Measurements from ENCODE around the gene MAT2B. TPM values are rescaled to one million over a fixed set of nuclear protein-coding genes. Genes with fewer than 3 reads are reported as not detected.
A peak's percentile ranks its signal among the peaks of the same experiment; 100 is the strongest.
"Not testable (repeated sequence)": the region's sequence is repeated elsewhere in the genome, so short reads cannot be mapped to it uniquely, and the experiment has no call there.

The MAT2B gene
- polyA plus RNA-seq, 6 donors from 2014 or later, result 282 to 501 (median 341) TPM

DNA sequence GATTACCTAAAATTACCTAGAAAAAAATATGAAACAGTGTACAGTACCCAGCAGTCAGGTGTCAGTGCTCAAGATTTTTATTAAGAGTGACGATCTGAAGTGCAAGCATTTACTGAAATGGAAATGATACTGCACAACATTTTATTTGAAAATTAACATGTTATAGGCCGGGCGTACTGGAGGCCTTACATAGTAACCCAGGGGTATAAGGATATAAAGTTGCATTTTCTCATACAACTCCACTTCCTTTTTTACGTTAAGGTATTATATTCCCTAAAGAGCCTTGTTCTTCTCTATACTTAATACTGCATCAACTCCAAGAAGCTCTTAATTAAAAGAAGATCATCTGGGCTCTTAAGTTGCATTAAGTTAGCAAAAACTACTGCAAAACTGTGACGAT lies 3.3 kb downstream of the MAT2B start:
- H3K4me1 Mint-ChIP-seq, result peaks cover 39 to 61% (median 59%) of the 10 kb centered on the region in 3 donors
- ATAC-seq (ENCODE audit: low read depth in 2 of 2), result no peak

DNA sequence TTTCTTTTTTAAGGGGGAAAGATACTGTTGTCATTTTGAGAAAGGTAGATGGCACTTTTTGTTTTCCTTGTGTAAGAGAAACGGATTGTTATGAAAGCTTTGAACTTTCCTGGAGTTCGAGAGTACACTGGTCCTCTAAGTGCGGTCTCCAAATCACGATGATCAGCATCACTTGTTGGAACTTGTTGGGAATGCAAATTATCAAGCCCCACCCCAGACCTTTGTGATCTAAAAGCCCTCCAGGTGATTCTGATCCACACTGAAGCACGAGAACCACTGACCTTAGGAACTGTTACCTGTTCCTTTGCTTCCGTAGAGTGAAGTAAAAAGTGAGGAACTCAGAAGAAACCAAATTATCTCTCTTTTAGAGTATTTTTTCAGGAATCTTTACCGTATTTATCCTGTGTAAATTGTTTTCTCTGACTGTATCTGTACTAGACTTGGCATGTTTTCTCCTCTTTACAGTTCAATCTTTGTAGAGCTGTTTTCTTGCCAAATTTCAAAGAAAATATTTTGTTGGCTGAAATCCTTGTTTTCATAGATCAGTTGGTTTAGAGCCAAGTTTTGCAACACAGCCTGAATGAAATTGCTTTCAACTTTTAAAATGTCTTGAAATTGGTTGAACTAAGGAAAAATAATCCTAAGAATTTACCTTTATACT lies 4.0 kb downstream of the MAT2B start:
- no peaks in the 10 kb centered on the region for H3K27me3 Mint-ChIP-seq
- no peaks in the 10 kb centered on the region for H3K36me3 Mint-ChIP-seq
- peaks cover 32 to 59% (median 55%) of the 10 kb centered on the region in 3 donors for H3K4me1 Mint-ChIP-seq
- peak overlapping the region; percentile 90 to 97 (median 94) for H3K27ac Mint-ChIP-seq
- no peak for ATAC-seq (ENCODE audit: low read depth in 2 of 2)
- H3K9me3 Mint-ChIP-seq, result no peaks in the 10 kb centered on the region
- H3K4me3 Mint-ChIP-seq, result peak overlapping the region; percentile 69 to 99 (median 86)
- DNase-seq, result no peak

More for the DNA sequence above, 3.3 kb downstream of the MAT2B start:
- H3K27me3 Mint-ChIP-seq, result no peaks in the 10 kb centered on the region
- H3K4me3 Mint-ChIP-seq, result peak overlapping the region; percentile 69 to 99 (median 86)
- H3K36me3 Mint-ChIP-seq, result no peaks in the 10 kb centered on the region
- no peak for DNase-seq
- no peaks in the 10 kb centered on the region for H3K9me3 Mint-ChIP-seq
- peak overlapping the region; percentile 90 to 97 (median 94) for H3K27ac Mint-ChIP-seq

DNA sequence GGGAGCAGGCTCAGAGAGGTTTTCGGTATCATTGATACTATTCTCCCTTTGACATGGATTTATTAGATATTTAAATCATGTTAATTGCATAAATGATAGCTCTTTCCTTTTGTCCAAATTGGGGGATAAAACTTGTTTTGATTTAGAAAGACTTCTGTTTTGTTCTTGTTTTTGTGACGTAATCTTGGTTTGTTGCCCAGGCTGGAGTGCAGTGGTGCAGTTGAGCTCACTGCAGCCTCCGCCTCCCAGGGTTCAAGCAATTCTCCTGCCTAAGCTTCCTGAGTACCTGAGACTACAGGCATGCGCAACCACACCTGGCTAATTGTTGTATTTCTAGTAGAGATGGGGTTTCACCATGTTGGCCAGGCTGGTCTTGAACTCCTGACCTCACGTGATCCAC lies 7.1 kb downstream of the MAT2B start:
- H3K4me3 Mint-ChIP-seq, result peak overlapping the region in 4 of 8 donors; percentile 26 to 84 (median 60)
- no peaks in the 10 kb centered on the region for H3K9me3 Mint-ChIP-seq
- ATAC-seq (ENCODE audit: low read depth in 2 of 2) (no peak), DNase-seq (no peak)
- peaks cover 16 to 51% (median 43%) of the 10 kb centered on the region in 3 donors for H3K4me1 Mint-ChIP-seq
- H3K27ac Mint-ChIP-seq, result peak overlapping the region in 4 of 6 donors; percentile 36 to 78 (median 58)
- H3K27me3 Mint-ChIP-seq, result no peaks in the 10 kb centered on the region
- peaks cover 0 to 2% of the 10 kb centered on the region in 2 donors for H3K36me3 Mint-ChIP-seq

DNA sequence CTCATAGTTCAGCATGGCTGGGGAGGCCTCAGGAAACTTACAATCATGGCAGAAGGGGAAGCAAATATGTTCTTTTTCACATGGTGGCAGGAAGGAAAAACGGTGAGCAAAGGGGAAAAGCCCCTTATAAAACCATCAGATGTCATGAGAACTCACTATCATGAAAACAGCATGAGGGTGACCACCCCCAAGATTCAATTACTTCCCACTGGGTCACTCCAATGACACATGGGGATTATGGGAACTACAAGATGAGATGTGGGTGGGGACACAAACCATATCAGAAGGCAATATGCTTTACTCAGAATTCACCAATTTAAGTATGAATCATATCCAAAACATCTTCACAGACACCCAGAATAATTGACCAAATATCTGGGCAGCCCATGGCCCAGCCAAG lies 19.7 kb downstream of the MAT2B start:
- Mint-ChIP-seq H3K36me3 (peaks cover 0 to 7% of the 10 kb centered on the region in 2 donors), H3K9me3 (peaks cover 0 to 5% (median 1%) of the 10 kb centered on the region in 7 donors), H3K27me3 (no peaks in the 10 kb centered on the region), H3K4me3 (no peak overlapping the region), H3K4me1 (peaks cover 0 to 3% (median 0%) of the 10 kb centered on the region in 3 donors), H3K27ac (peak overlapping the region in 1 of 6 donors; percentile 76)
- DNase-seq, result no peak
- ATAC-seq (ENCODE audit: low read depth in 2 of 2), result no peak

DNA sequence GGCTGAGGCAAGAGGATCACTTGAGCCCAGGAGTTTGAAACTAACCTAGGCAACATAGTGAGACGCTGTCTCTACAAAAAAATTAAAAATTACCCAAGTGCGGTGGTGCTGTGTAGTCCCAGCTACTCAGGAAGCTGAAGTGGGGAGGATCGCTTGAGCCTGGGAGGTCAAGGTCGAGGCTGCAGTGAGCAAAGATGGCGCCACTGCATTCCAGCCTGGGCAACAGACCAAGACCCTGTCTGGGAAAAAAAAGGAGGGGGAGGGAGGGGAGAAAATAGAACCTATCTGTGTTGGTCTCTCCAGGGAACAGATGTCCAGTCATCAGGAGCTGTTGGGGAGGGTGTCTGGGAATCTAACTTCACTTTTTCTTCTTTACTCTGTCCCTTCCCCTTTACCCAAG lies 24.3 kb downstream of the MAT2B start:
- H3K4me1 Mint-ChIP-seq, result peaks cover 0 to 7% (median 6%) of the 10 kb centered on the region in 3 donors
- H3K27ac Mint-ChIP-seq, result no peak overlapping the region
- H3K4me3 Mint-ChIP-seq, result no peak overlapping the region
- peaks cover 0 to 7% (median 4%) of the 10 kb centered on the region in 3 donors for H3K27me3 Mint-ChIP-seq
- DNase-seq (no peak), ATAC-seq (ENCODE audit: low read depth in 2 of 2) (no peak)
- H3K36me3 Mint-ChIP-seq, result no peaks in the 10 kb centered on the region
- peaks cover 0 to 5% (median 0%) of the 10 kb centered on the region in 7 donors for H3K9me3 Mint-ChIP-seq

DNA sequence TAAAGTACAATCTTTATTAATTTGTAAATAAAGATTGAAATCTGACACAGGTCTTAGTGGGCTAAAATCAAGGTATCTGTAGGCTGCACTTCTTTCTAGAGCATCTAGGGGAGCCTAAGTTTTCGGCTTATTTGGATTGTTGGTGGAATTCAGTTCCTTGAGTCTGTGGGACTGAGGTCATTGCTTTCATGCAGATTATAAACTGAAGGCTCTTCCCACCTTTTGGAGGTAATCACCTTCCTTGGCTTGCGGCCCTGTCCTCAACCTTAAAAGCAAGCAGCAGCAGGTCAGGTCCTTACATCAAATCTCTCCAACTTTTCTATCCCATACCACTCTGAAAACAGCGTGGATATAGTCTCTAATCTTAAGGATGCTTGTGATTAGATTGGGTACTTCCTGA lies 25.9 kb downstream of the MAT2B start:
- ATAC-seq (ENCODE audit: low read depth in 2 of 2), result no peak
- peaks cover 0 to 8% (median 4%) of the 10 kb centered on the region in 3 donors for H3K27me3 Mint-ChIP-seq

DNA sequence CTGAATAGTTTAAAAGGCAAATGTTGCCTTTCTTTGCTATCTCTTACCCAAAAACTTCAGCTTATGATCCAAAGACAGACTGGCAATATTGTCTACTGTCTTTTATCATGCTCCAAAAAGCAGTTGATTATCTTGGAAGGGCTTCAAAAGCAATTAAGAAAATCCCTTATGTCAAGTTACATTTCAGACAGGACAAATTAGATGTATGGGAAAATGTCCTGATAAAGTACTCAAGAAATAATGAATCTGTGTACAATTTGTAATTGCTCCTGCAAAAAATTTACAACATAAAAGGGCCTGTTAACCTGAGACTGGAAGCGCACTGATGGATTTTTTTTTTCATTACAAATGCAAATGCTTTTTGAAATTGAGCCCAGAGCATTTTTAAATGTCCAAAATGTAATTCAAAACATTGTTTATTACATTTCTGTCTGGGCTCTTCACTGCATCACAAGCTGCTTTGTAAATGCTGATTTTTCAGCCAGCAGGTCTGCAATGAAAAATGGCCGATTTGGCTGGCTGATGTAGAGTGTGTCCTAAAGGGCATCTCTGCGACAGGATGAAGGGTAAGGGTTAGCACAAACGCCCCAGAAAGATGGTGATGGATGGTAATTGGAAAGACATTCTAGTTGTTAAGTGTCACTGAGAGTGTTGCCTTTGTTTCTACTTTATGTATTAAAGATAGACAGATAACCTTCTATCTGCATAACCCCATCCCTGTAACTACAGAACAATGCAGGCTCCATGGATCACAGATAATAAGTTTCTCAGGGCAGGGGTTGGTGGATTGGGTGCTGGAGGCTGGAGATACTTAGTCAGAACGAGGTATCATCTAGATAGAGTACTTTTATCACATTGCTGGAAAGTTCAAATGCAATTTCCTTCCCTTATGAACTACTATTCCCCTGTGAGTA lies 27.0 kb downstream of the MAT2B start:
- Mint-ChIP-seq H3K27ac (peak overlapping the region in 1 of 6 donors; percentile 71), H3K36me3 (no peaks in the 10 kb centered on the region)

More for the DNA sequence above, 25.9 kb downstream of the MAT2B start:
- no peak overlapping the region for H3K4me3 Mint-ChIP-seq
- H3K36me3 Mint-ChIP-seq, result no peaks in the 10 kb centered on the region
- no peak overlapping the region for H3K27ac Mint-ChIP-seq
- no peaks in the 10 kb centered on the region for H3K9me3 Mint-ChIP-seq
- DNase-seq, result no peak
- H3K4me1 Mint-ChIP-seq, result peaks cover 0 to 19% (median 17%) of the 10 kb centered on the region in 3 donors

DNA sequence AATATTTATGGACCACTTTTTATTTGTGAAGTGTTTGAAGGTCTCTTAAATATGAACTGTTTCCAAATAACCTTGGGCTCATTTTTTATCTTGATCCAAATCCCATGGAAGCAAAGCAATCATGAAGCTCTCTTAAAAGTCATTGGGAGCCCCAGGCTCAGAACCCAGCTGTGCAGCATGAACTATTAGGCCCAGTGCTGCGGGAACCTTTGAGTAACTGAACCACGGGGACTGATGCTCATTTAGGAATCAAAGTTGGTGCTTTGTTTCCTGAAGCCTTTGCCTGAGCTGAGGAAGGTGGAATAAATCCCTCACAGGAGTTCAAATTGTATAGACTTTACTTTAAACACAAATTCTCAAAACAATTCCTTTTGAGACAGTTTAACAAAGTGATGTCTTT lies 27.8 kb downstream of the MAT2B start:
- H3K4me1 Mint-ChIP-seq, result peaks cover 0 to 19% (median 17%) of the 10 kb centered on the region in 3 donors
- DNase-seq, result no peak
- H3K4me3 Mint-ChIP-seq, result no peak overlapping the region
- H3K27ac Mint-ChIP-seq, result peak overlapping the region in 1 of 6 donors; percentile 29
- peaks cover 0 to 25% (median 4%) of the 10 kb centered on the region in 3 donors for H3K27me3 Mint-ChIP-seq
- no peak for ATAC-seq (ENCODE audit: low read depth in 2 of 2)
- no peaks in the 10 kb centered on the region for H3K36me3 Mint-ChIP-seq
- H3K9me3 Mint-ChIP-seq, result peaks cover 0 to 5% (median 2%) of the 10 kb centered on the region in 7 donors

More for the DNA sequence above, 27.0 kb downstream of the MAT2B start:
- DNase-seq (no peak), ATAC-seq (ENCODE audit: low read depth in 2 of 2) (no peak)
- H3K27me3 Mint-ChIP-seq, result peaks cover 0 to 19% (median 4%) of the 10 kb centered on the region in 3 donors
- peaks cover 0 to 19% (median 17%) of the 10 kb centered on the region in 3 donors for H3K4me1 Mint-ChIP-seq
- peaks cover 0 to 5% (median 2%) of the 10 kb centered on the region in 7 donors for H3K9me3 Mint-ChIP-seq
- no peak overlapping the region for H3K4me3 Mint-ChIP-seq

DNA sequence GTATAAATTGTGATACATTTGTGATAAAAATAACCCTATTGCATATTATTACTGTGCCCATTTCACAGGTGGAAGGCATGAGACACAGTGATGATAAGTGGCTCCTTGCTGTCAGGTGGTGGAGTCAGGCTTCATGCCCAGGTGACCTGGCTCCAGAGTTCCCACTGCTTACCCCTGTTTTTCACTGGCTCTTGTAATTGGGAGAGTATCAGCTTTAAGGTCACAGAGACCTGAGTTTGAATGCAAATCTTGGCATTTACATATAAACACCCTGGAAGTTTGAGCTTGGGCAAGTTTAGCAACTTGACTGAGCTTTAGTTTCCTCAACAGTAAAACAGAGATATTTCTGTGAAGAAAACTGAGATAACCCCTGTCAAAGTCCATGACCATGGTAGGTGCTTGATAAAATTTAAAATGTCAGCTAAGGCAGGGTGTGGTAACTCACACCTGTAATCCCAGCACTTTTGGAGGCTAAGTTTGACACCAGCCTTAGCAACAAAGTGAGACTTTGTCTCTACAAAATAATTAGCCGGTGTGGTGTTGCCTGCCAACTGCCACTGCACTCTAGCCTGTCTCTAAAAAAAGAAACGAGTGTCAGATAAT lies 29.2 kb downstream of the MAT2B start:
- Mint-ChIP-seq H3K36me3 (no peaks in the 10 kb centered on the region), H3K4me1 (peaks cover 0 to 19% (median 17%) of the 10 kb centered on the region in 3 donors), H3K27me3 (peaks cover 0 to 29% (median 4%) of the 10 kb centered on the region in 3 donors), H3K4me3 (peak overlapping the region in 3 of 8 donors; percentile 41 to 83 (median 47)), H3K9me3 (peaks cover 0 to 5% (median 2%) of the 10 kb centered on the region in 7 donors), H3K27ac (peak overlapping the region in 2 of 6 donors; percentile 0 to 38)
- ATAC-seq (ENCODE audit: low read depth in 2 of 2) (no peak), DNase-seq (no peak)

DNA sequence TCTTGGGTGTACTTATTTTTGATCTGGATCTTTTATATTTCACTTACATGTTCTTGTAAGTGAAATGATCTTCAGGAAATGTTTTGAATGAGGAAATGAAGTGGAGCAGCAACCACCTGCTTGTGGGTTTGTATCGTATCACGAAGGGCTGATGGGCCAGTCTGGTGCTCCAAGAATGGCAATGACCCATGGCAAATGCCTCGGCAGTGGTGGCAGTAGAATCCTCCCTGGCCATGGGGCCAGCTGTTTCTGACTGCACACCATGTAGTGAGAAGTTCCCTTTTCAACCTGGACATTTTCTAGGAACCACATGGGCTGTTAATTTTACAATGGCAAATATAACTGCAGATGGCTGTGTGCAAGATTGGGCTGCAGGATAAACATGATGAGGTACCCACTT lies 29.9 kb downstream of the MAT2B start:
- H3K27me3 Mint-ChIP-seq, result peaks cover 0 to 31% (median 4%) of the 10 kb centered on the region in 3 donors
- peak in 1 of 2 donors; percentile 42 for ATAC-seq (ENCODE audit: low read depth in 2 of 2)
- H3K36me3 Mint-ChIP-seq, result no peaks in the 10 kb centered on the region
- H3K4me1 Mint-ChIP-seq, result peaks cover 0 to 19% (median 17%) of the 10 kb centered on the region in 3 donors
- peak overlapping the region in 4 of 6 donors; percentile 0 to 73 (median 33) for H3K27ac Mint-ChIP-seq
- peak overlapping the region in 3 of 8 donors; percentile 41 to 83 (median 47) for H3K4me3 Mint-ChIP-seq
- DNase-seq, result no peak
- peaks cover 0 to 5% (median 2%) of the 10 kb centered on the region in 7 donors for H3K9me3 Mint-ChIP-seq

DNA sequence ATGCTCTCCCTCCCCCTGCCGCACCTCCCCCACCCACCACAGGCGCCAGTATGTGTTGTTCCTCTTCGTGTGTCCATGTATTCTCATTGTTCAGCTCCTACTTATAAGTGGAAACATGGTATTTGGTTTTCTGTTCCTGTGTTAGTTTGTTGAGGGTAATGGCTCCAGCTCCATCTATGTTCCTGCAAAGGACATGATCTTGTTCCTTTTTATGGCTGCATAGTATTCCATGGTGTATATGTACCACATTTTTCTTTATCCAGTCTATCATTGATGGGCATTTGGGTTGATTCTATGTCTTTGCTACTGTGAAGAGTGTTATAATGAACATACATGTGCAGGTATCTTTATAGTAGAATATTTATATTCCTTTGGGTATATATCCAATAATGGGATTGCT lies 31.0 kb downstream of the MAT2B start:
- Mint-ChIP-seq H3K4me1 (peaks cover 0 to 19% (median 17%) of the 10 kb centered on the region in 3 donors), H3K27ac (peak overlapping the region in 1 of 6 donors; percentile 23), H3K27me3 (peaks cover 0 to 36% (median 4%) of the 10 kb centered on the region in 3 donors)
- not testable (repeated sequence) for H3K4me3 Mint-ChIP-seq; DNase-seq; H3K36me3 Mint-ChIP-seq; ATAC-seq (ENCODE audit: low read depth in 2 of 2); H3K9me3 Mint-ChIP-seq

DNA sequence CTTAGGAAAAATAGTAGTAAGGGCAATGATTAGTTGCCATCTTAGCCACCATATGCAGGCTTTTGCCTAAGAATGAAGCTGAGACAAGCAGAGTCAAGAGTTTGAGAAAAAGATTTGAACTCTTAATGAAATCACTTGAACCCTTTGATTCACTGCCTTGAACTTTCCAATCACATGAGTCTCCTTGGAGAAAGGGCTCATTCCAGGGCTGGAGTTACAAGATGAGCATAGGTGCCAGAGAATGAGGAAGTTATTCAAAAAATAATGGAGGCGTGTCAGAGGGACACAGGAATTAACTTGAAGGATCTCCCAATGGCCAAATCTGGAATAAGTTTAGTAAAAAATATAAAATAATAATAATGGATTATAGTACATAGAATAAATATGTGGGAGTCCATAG lies 35.3 kb downstream of the MAT2B start:
- no peak for ATAC-seq (ENCODE audit: low read depth in 2 of 2)
- H3K9me3 Mint-ChIP-seq, result peaks cover 0 to 5% (median 2%) of the 10 kb centered on the region in 7 donors
- no peak overlapping the region for H3K27ac Mint-ChIP-seq
- no peaks in the 10 kb centered on the region for H3K36me3 Mint-ChIP-seq
- peaks cover 0 to 3% (median 2%) of the 10 kb centered on the region in 3 donors for H3K4me1 Mint-ChIP-seq
- H3K4me3 Mint-ChIP-seq, result no peak overlapping the region
- H3K27me3 Mint-ChIP-seq, result peaks cover 8 to 38% (median 15%) of the 10 kb centered on the region in 3 donors
- DNase-seq, result no peak

DNA sequence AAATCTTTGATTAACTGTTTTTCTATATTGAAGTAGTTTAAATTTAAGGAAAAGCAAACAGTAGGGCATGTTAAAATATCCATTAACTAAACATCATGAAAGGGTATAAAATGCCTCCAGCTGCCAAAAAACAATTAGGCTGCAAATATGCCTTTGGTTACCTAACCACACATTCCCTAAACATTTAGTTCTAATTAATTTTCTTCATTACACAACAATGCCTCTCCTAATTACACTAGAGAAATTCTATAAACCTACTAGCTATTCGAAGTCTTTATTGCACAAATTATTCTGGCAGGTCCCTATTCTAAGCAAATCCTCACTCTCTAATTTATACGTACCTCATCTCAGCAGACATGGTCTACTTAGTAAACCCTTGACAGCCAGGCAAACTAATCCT lies 37.4 kb downstream of the MAT2B start:
- no peak for ATAC-seq (ENCODE audit: low read depth in 2 of 2)
- no peak for DNase-seq
- Mint-ChIP-seq H3K27ac (no peak overlapping the region), H3K27me3 (peaks cover 16 to 37% (median 24%) of the 10 kb centered on the region in 3 donors), H3K36me3 (no peaks in the 10 kb centered on the region), H3K4me3 (no peak overlapping the region), H3K9me3 (no peaks in the 10 kb centered on the region), H3K4me1 (no peaks in the 10 kb centered on the region)
